Measurements from ENCODE around the gene ZNF701.

The ZNF701 gene

GRCh38 chr19:52570000-52570861, at the start of gene ZNF701:
Gene ZNF701 (plus strand): TSS chr19:52570287. CDS start chr19:52574148, 3,861 bp downstream.
- H3K9me3 Mint-ChIP-seq = peaks cover 5% of the 10 kb centered on the region
- H3K27me3 Mint-ChIP-seq (ENCODE audit: low read depth) = no peaks in the 10 kb centered on the region
- peak within 1 kb of the TSS; percentile 84 to 92 (median 88) for H3K27ac Mint-ChIP-seq
- peak within 1 kb of the TSS; percentile 90 to 95 (median 92) for H3K4me3 Mint-ChIP-seq
- peaks cover 20% of the 10 kb centered on the region for H3K4me1 Mint-ChIP-seq
- peak in 1 of 3 experiments; percentile 42 for TF ChIP-seq CTCF (IDR thresholded peaks at IDR 0.05; ENCODE audit: unreplicated experiment in 3 of 3)
- H3K36me3 Mint-ChIP-seq (ENCODE audit: low read depth) = peaks cover 49% of the 10 kb centered on the region

GRCh38 chr19:52522551-52522950, 47.5 kb upstream of the ZNF701 start:
- H3K36me3 Mint-ChIP-seq (ENCODE audit: low read depth) = no peaks in the 10 kb centered on the region
- H3K27me3 Mint-ChIP-seq (ENCODE audit: low read depth) = peaks cover 6% of the 10 kb centered on the region
- H3K4me3 Mint-ChIP-seq = no peak overlapping the region
- no peak overlapping the region for H3K27ac Mint-ChIP-seq
- no peak for TF ChIP-seq CTCF (IDR thresholded peaks at IDR 0.05; ENCODE audit: unreplicated experiment in 3 of 3)
- peaks cover 7% of the 10 kb centered on the region for H3K9me3 Mint-ChIP-seq
- no peaks in the 10 kb centered on the region for H3K4me1 Mint-ChIP-seq

- no peak for TF ChIP-seq CTCF (IDR thresholded peaks at IDR 0.05; ENCODE audit: unreplicated experiment in 3 of 3)
- H3K9me3 Mint-ChIP-seq = peaks cover 7% of the 10 kb centered on the region
Measured at GRCh38 chr19:52524086-52524485, 46.0 kb upstream of the ZNF701 start.

GRCh38 chr19:52527134-52527955, 42.7 kb upstream of the ZNF701 start, which contains the start of gene ZNF808:
Gene ZNF808 (plus strand): TSS chr19:52527668. CDS start chr19:52543285, 15,617 bp downstream.
- peak; percentile 50 to 67 (median 65) for TF ChIP-seq CTCF (IDR thresholded peaks at IDR 0.05; ENCODE audit: unreplicated experiment in 3 of 3)
- H3K36me3 Mint-ChIP-seq (ENCODE audit: low read depth) = no peaks in the 10 kb centered on the region
- peak within 1 kb of the TSS; percentile 96 to 98 (median 98) for H3K4me3 Mint-ChIP-seq
- peaks cover 7% of the 10 kb centered on the region for H3K4me1 Mint-ChIP-seq
- H3K27ac Mint-ChIP-seq = peak within 1 kb of the TSS; percentile 97 to 99 (median 98)
- peaks cover 7% of the 10 kb centered on the region for H3K9me3 Mint-ChIP-seq
- H3K27me3 Mint-ChIP-seq (ENCODE audit: low read depth) = peaks cover 6% of the 10 kb centered on the region

More at GRCh38 chr19:52524086-52524485, 46.0 kb upstream of the ZNF701 start:
- no peak overlapping the region for H3K27ac Mint-ChIP-seq
- H3K4me3 Mint-ChIP-seq = no peak overlapping the region
- H3K27me3 Mint-ChIP-seq (ENCODE audit: low read depth) = peaks cover 6% of the 10 kb centered on the region
- H3K36me3 Mint-ChIP-seq (ENCODE audit: low read depth) = no peaks in the 10 kb centered on the region
- H3K4me1 Mint-ChIP-seq = peaks cover 7% of the 10 kb centered on the region

- H3K9me3 Mint-ChIP-seq = peaks cover 5% of the 10 kb centered on the region
- H3K4me3 Mint-ChIP-seq = peak overlapping the region; percentile 96 to 98 (median 98)
- peaks cover 7% of the 10 kb centered on the region for H3K4me1 Mint-ChIP-seq
- peaks cover 3% of the 10 kb centered on the region for H3K36me3 Mint-ChIP-seq (ENCODE audit: low read depth)
- peak overlapping the region; percentile 95 to 98 (median 97) for H3K27ac Mint-ChIP-seq
- TF ChIP-seq CTCF (IDR thresholded peaks at IDR 0.05; ENCODE audit: unreplicated experiment in 3 of 3) = no peak
- H3K27me3 Mint-ChIP-seq (ENCODE audit: low read depth) = peaks cover 5% of the 10 kb centered on the region
Measured at GRCh38 chr19:52527956-52528351, 42.1 kb upstream of the ZNF701 start.
